ENCODE measurements around the gene HLA-DRB1. TPM values are rescaled to one million over a fixed set of nuclear protein-coding genes. Genes with fewer than 3 reads are reported as not detected.
"Not testable (repeated sequence)": the region's sequence is repeated elsewhere in the genome, so short reads cannot be mapped to it uniquely, and the experiment has no call there.

The HLA-DRB1 gene
- total and polyA plus RNA-seq, 8 donors: 9.3 to 165 (median 16.4) TPM

DNA sequence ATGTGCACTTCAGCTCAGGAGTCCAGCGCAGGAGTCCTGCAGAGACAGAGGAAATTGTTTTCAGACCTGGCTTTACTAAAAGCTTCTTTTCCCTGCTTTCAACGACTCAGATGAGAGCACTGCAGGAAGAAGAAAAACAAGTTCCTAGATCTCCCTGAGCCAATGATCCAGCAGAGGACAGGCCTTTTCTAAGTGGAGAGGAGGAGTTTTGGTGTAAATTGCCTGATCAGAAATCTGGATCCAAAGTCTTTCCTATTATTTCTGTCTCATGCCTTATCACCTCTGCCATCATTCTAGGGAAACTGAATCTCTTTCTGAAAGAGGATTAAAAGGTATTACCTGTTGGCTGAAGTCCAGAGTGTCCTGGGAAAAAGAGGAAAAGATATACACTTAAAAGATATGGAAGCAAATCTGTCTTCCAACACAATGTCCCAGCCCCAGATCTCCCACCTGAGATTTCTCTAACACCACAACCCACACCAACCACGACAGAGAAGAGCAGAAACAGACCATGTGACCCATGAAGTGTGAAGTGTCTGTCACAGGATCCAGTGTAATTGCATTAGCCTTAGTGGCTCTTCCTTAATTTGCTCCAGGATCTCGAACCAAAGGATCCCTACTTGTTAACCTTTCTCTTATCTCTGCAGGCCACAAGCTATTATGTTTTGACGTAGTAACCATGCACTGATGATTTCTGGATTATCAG, 36.5 kb downstream of the HLA-DRB1 start:
- intact Hi-C loops (cut with DNase I): no loop called here
- Histone ChIP-seq H3K36me3 (no peaks in the 10 kb centered on the region), H3K4me3 (no peak overlapping the region), H3K4me1 (no peaks in the 10 kb centered on the region), H3K9me3 (no peaks in the 10 kb centered on the region), H3K27me3 (no peaks in the 10 kb centered on the region), H3K27ac (no peak overlapping the region)
- FAIRE-seq (no peak), ATAC-seq (no peak), DNase-seq (no peak)
- WGBS, 2 donors: 31 to 37% methylated on average over 4 of the region's 5 CpGs
- TF ChIP-seq, protein P1, sequence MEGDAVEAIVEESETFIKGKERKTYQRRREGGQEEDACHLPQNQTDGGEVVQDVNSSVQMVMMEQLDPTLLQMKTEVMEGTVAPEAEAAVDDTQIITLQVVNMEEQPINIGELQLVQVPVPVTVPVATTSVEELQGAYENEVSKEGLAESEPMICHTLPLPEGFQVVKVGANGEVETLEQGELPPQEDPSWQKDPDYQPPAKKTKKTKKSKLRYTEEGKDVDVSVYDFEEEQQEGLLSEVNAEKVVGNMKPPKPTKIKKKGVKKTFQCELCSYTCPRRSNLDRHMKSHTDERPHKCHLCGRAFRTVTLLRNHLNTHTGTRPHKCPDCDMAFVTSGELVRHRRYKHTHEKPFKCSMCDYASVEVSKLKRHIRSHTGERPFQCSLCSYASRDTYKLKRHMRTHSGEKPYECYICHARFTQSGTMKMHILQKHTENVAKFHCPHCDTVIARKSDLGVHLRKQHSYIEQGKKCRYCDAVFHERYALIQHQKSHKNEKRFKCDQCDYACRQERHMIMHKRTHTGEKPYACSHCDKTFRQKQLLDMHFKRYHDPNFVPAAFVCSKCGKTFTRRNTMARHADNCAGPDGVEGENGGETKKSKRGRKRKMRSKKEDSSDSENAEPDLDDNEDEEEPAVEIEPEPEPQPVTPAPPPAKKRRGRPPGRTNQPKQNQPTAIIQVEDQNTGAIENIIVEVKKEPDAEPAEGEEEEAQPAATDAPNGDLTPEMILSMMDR (IDR thresholded peaks at IDR 0.05): no peak

DNA sequence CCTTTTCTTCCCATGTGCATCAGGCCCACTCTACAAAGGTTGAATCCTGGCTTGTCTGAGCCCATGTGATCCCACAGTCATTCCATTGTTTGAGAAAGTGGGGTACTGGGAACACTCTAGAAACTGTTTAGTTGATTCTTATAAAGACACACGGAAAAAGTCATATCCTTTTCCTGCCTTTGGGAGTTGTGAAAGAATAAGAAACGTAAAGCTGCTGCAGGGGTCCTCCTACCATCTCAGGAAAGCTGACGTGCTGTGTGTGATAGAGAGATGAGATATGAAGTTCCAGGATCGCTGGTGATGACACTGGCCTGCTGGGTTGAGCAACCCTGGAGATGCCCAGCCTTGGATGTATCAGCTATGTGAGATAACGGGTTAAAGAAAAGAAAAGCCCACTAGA, 38.2 kb downstream of the HLA-DRB1 start:
- Histone ChIP-seq H3K27me3 (no peaks in the 10 kb centered on the region), H3K27ac (no peak overlapping the region), H3K4me3 (no peak overlapping the region), H3K9me3 (no peaks in the 10 kb centered on the region), H3K4me1 (no peaks in the 10 kb centered on the region), H3K36me3 (no peaks in the 10 kb centered on the region)
- TF ChIP-seq, protein P1 (IDR thresholded peaks at IDR 0.05): no peak
- 27 to 35% methylated on average over 4 to 5 of the region's 5 CpGs for WGBS, 2 donors
- DNase-seq: no peak
- FAIRE-seq: no peak
- intact Hi-C loops (cut with DNase I): no loop called here
- no peak for ATAC-seq

DNA sequence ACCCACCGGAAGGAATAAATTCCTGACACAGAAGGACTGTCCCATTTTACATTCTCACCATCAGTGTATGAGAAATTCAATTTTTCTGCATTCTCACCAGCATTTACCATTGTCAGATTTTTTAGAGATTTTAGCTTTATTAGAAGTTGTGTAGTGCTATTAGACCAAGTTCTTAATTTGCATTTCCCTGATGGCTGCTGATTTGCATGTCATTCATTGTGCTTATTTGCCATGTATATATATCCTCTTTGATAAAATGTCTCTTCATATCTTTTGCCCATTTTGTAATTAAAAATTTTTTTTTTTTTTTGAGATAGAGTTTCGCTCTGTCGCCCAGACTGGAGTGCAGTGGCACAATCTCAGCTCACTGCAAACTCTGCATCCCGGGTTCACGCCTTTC, 49.8 kb downstream of the HLA-DRB1 start:
- intact Hi-C loops (cut with DNase I): no loop called here
- TF ChIP-seq, protein P1 (IDR thresholded peaks at IDR 0.05): no peak
- ATAC-seq (no peak), DNase-seq (no peak), FAIRE-seq (no peak)
- Histone ChIP-seq H3K27me3 (no peaks in the 10 kb centered on the region), H3K36me3 (no peaks in the 10 kb centered on the region), H3K4me3 (no peak overlapping the region), H3K27ac (no peak overlapping the region), H3K9me3 (no peaks in the 10 kb centered on the region), H3K4me1 (no peaks in the 10 kb centered on the region)
- 0 to 28% methylated on average over 1 to 3 of the region's 5 CpGs for WGBS, 2 donors

DNA sequence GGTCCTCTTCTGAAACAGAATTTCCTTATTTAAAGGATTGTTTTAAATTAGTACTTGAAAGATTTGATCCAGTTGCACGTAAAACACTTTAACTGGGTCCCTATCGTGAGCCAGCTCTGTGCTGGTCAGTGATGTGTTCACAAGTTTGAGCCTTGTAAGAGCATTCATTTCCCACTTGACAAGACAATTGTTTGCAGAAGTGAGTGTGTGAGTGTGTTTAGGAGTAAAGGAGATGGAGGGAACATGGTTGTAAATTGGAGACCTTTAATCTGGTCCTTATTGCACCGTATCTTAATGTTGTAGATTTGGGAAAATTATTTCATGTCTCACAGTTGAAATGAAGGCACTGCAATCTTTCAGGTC, 59.2 kb downstream of the HLA-DRB1 start:
- H3K4me1 ChIP-seq; DNase-seq; H3K9me3 ChIP-seq; intact Hi-C loops (cut with DNase I); H3K27ac ChIP-seq; H3K4me3 ChIP-seq; H3K36me3 ChIP-seq; FAIRE-seq; H3K27me3 ChIP-seq: not testable (repeated sequence)
- WGBS, 2 donors: 0% methylated on average over 1 to 2 of the region's 3 CpGs
- peak in 2 of 4 donors; percentile 60 to 66 for ATAC-seq

DNA sequence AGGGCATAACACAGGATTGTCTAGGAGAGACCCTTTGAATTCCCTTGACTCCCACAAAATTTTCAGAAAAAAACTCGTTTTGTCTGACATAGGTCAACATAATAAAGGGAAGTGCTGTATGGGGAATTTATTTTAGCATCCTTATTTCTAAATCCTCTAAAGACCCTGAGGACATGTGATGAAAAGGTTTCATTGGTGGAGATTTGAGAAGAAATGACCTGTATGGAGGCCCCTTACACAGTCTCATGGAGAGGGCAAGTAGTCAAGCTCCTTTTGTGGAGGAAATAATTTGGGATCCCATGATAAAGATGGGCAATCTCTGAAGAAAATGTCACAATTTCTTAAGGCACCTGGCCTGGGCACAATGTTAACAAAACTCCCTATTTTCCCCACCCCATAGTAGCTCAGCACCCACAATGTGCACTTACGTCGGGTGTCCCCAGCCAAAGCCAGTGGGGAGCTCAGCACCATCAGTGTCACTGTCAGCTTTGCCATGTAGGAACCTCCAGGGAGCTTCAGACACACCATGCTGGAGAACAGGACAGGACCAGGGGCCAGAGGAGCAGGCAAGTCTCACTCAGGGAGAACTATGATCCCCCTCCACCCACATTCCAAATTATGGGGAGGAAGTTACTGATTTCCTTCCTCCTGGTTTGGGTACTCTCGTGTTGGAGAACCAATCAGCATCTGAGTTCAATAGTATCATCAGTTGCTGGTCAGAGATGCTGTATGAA, 59.8 kb downstream of the HLA-DRB1 start, which contains the start of gene HLA-DRB5:
Gene HLA-DRB5, minus strand, starts transcription at position 591 of the 734 bp plus-strand sequence. Its CDS starts 63 bp downstream, at position 528.
- Histone ChIP-seq H3K4me1 (no peaks in the 10 kb centered on the region), H3K36me3 (no peaks in the 10 kb centered on the region), H3K27ac (no peak within 1 kb of the TSS), H3K9me3 (no peaks in the 10 kb centered on the region), H3K4me3 (no peak within 1 kb of the TSS), H3K27me3 (no peaks in the 10 kb centered on the region)
- TF ChIP-seq, protein P1 (IDR thresholded peaks at IDR 0.05): no peak
- WGBS, 2 donors: 26 to 27% methylated on average over 3 of the region's 4 CpGs
- intact Hi-C loops (cut with DNase I): no loop called here
- ATAC-seq (peak in 3 of 4 donors; percentile 68 to 96 (median 89)), FAIRE-seq (no peak), DNase-seq (peak in 3 of 6 donors; percentile 1 to 46 (median 39))

Other genes with a start within 250 kb of the HLA-DRB1 start
- gene TSBP1, start 217.9 kb downstream of the HLA-DRB1 start, total RNA-seq: not detected
- not detected for gene TSBP1, start 217.9 kb downstream of the HLA-DRB1 start, polyA plus RNA-seq
- gene BTNL2, start 182.7 kb downstream of the HLA-DRB1 start, total RNA-seq: not detected
- gene BTNL2, start 182.7 kb downstream of the HLA-DRB1 start, polyA plus RNA-seq: not detected
- 100 to 1,000 TPM in 2 of 6 donors, 10 to 100 TPM in 4; 16.3 to 414 (median 42.2) TPM for gene HLA-DRA, start 150.0 kb downstream of the HLA-DRB1 start, total RNA-seq
- gene HLA-DRA, start 150.0 kb downstream of the HLA-DRB1 start, polyA plus RNA-seq: 10 to 100 TPM; 19.3 to 32.4 TPM
- gene HLA-DRB5, start 59.6 kb downstream of the HLA-DRB1 start, total RNA-seq: 10 to 100 TPM in 2 of 6 donors, 1 to 10 TPM in 3, under 1 TPM in 1; 0.38 to 42.9 (median 8.2) TPM
- gene HLA-DRB5, start 59.6 kb downstream of the HLA-DRB1 start, polyA plus RNA-seq: not detected
- 10 to 100 TPM in 2 of 6 donors, 1 to 10 TPM in 4; 1.1 to 66.1 (median 5.0) TPM for gene HLA-DQA1, start 47.6 kb upstream of the HLA-DRB1 start, total RNA-seq
- gene HLA-DQA1, start 47.6 kb upstream of the HLA-DRB1 start, polyA plus RNA-seq: 1 to 10 TPM; 1.2 to 4.5 TPM
- 10 to 100 TPM in 1 of 6 donors, 1 to 10 TPM in 4, under 1 TPM in 1; 0.63 to 17.6 (median 3.3) TPM for gene HLA-DQB1, start 76.8 kb upstream of the HLA-DRB1 start, total RNA-seq
- gene HLA-DQB1, start 76.8 kb upstream of the HLA-DRB1 start, polyA plus RNA-seq: 10 to 100 TPM; 22.8 to 24.7 TPM
- 1 to 10 TPM in 2 of 6 donors, under 1 TPM in 2, not detected in 2; 0.09 to 6.0 (median 2.3) TPM for gene HLA-DQA2, start 151.5 kb upstream of the HLA-DRB1 start, total RNA-seq
- gene HLA-DQA2, start 151.5 kb upstream of the HLA-DRB1 start, polyA plus RNA-seq: under 1 TPM in 1 of 2 donors, not detected in 1; 0.14 TPM
- gene HLA-DQB2, start 173.7 kb upstream of the HLA-DRB1 start, total RNA-seq: 1 to 10 TPM in 2 of 6 donors, under 1 TPM in 3, not detected in 1; 0.35 to 3.8 (median 0.47) TPM
- gene HLA-DQB2, start 173.7 kb upstream of the HLA-DRB1 start, polyA plus RNA-seq: not detected
- gene HLA-DOB, start 227.2 kb upstream of the HLA-DRB1 start, total RNA-seq: under 1 TPM in 2 of 6 donors, not detected in 4; 0.21 to 0.87 TPM
- under 1 TPM; 0.38 to 0.53 TPM for gene HLA-DOB, start 227.2 kb upstream of the HLA-DRB1 start, polyA plus RNA-seq
- 10 to 100 TPM in 4 of 6 donors, 1 to 10 TPM in 2; 5.0 to 23.1 (median 12.2) TPM for gene TAP2, start 248.9 kb upstream of the HLA-DRB1 start, total RNA-seq
- gene TAP2, start 248.9 kb upstream of the HLA-DRB1 start, polyA plus RNA-seq: 10 to 100 TPM in 1 of 2 donors, 1 to 10 TPM in 1; 8.8 to 16.9 TPM